Prostate gland (tissue), 2 donors: ENCODE data around the gene CXorf38. TPM values are rescaled to one million over a fixed set of nuclear protein-coding genes. Genes with fewer than 3 reads are reported as not detected.

ENCODE experiments used
- DNase-seq: peaks from one replicate; pipeline ENCODE4 v3.0.0-alpha.2; 2019; ENCODE audit warnings: low spot score
- H3K27ac ChIP-seq, 2 donors: fragments of 200-600 bp; sonication (generic); 2 replicates each; pipeline ENCODE4 v1.5.1; 2017 to 2019
- H3K27me3 ChIP-seq: fragments of 200-600 bp; sonication (generic); replicated peaks from 2 replicates; pipeline ENCODE4 v1.5.1; 2019; ENCODE audit not compliant: insufficient read depth
- H3K36me3 ChIP-seq, 2 donors: fragments of 200-600 bp; sonication (generic); 1 replicate in 1 of 2; 2 replicates in 1 of 2; pipeline versions ENCODE4 v1.5.1 to v1.8.1; 2017 to 2019
- H3K4me1 ChIP-seq: fragments of 200-600 bp; sonication (generic); replicated peaks from 2 replicates; pipeline ENCODE4 v1.5.1; 2019
- H3K4me3 ChIP-seq, 2 donors: fragments of 200-600 bp; sonication (generic); 2 replicates each; pipeline ENCODE4 v1.5.1; 2017 to 2019
- H3K9me3 ChIP-seq: fragments of 200-600 bp; sonication (generic); 2 replicates; pipeline ENCODE4 v1.5.1; 2017
- CTCF ChIP-seq, 4 experiments: fragments of 200-600 bp in 2 of 4; fragments of 450-650 bp in 2 of 4; sonication (generic) in 2 of 4; IDR thresholded peaks; 1 replicate in 3 of 4; 2 replicates in 1 of 4; pipeline ENCODE4 v1.5.1; 2016 to 2019; ENCODE audit warnings: antibody characterized with exemption in 4 of 4, mild to moderate bottlenecking in 2 of 4, moderate library complexity in 2 of 4
- POLR2A ChIP-seq: fragments of 450-650 bp; IDR thresholded peaks from one replicate; pipeline ENCODE4 v1.6.1; 2016; ENCODE audit warnings: antibody characterized with exemption, mild to moderate bottlenecking
- POLR2AphosphoS5 ChIP-seq: sonication (generic); formaldehyde crosslinking; IDR thresholded peaks from one replicate; pipeline ENCODE4 v1.6.1; 2017; ENCODE audit warnings: antibody characterized with exemption
- WGBS: methylation state at CpG from one replicate; pipeline ENCODE4 v1.1.5; 2018; 5-methylcytosine and 5-hydroxymethylcytosine counted together
- intact Hi-C: fragments of 100-400 bp; cut with DNase I; formaldehyde crosslinking; loops from one replicate; pipeline ENCODE4 v1.14.2; 2022
- total RNA-seq, 2 donors: library from RNA; depleted of rRNA; stranded (reverse); fragments of >200 nt; gene quantifications; one replicate each; pipeline ENCODE4 v1.1.0, GENCODE V29; 2016

Gene CXorf38
- total RNA-seq, 2 donors from 2014 or later: 12.4 to 15.1 TPM

GRCh38 chrX:40637687-40638086 is 9.7 kb downstream of the CXorf38 start:
- no peak for TF ChIP-seq POLR2AphosphoS5
- no peak overlapping the region for H3K27ac ChIP-seq
- H3K9me3 ChIP-seq: no peaks in the 10 kb centered on the region
- H3K4me3 ChIP-seq: no peak overlapping the region
- no peaks in the 10 kb centered on the region for H3K36me3 ChIP-seq
- WGBS: 82% methylated on average over 3 of the region's 3 CpGs
- no peak for DNase-seq
- H3K4me1 ChIP-seq: no peaks in the 10 kb centered on the region
- intact Hi-C loops: no loop called here
- H3K27me3 ChIP-seq: no peaks in the 10 kb centered on the region

DNA sequence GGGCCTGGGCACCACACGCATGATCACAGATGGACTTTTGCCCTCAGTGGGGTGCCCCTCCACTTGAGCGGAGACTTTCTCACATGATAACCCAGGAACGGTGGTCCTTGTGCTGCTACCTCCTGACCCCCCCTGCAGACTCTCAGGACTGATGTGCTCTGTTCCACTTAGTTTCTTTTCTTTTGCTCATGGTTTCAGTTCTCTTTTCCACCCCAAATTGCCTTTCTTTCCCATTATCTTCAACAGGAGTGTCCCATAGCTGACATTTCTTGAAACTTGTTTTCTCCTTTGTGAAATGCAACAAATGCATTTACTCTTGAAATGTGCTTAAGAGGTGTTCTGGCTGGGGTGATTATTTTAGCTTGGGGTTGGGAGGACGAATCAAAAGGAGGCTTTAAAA is 15.2 kb downstream of the CXorf38 start:
- no peaks in the 10 kb centered on the region for H3K36me3 ChIP-seq
- TF ChIP-seq POLR2AphosphoS5: no peak
- TF ChIP-seq POLR2A: no peak
- TF ChIP-seq CTCF (IDR thresholded peaks at IDR 0.05): no peak
- intact Hi-C loops: no loop called here
- no peak overlapping the region for H3K27ac ChIP-seq
- H3K9me3 ChIP-seq: no peaks in the 10 kb centered on the region
- no peaks in the 10 kb centered on the region for H3K4me1 ChIP-seq
- 91% methylated on average over 3 of the region's 4 CpGs for WGBS
- no peaks in the 10 kb centered on the region for H3K27me3 ChIP-seq
- no peak for DNase-seq
- no peak overlapping the region for H3K4me3 ChIP-seq

DNA sequence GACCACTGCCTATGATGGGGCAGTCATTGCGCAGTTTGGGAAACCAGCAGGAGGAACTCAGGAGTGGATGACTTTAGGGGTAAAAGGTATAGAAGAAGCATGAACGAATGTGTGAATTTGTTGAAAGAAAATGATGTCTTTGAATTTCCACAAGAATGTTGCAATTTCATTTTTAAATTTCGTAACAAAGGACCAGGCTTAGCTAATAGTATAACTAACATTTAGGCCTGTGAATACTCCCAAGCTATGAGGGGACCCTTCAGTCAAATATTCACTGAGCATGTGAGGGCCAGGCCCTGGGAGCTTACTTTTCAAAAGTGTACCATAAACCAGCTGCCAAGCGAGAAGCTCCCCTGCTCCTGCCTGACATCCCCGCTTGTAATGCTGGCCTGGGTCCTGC is 18.9 kb downstream of the CXorf38 start:
- H3K27ac ChIP-seq: no peak overlapping the region
- WGBS: 85% methylated on average over 4 of the region's 5 CpGs
- no peaks in the 10 kb centered on the region for H3K27me3 ChIP-seq
- DNase-seq: no peak
- no peaks in the 10 kb centered on the region for H3K9me3 ChIP-seq
- H3K4me3 ChIP-seq: no peak overlapping the region
- no peak for TF ChIP-seq CTCF (IDR thresholded peaks at IDR 0.05)
- no peak for TF ChIP-seq POLR2A
- TF ChIP-seq POLR2AphosphoS5: no peak
- H3K4me1 ChIP-seq: no peaks in the 10 kb centered on the region
- no peaks in the 10 kb centered on the region for H3K36me3 ChIP-seq
- intact Hi-C loops: no loop called here

GRCh38 chrX:40625294-40625693 is 22.1 kb downstream of the CXorf38 start:
- H3K27ac ChIP-seq: no peak overlapping the region
- no peaks in the 10 kb centered on the region for H3K36me3 ChIP-seq
- DNase-seq: no peak
- WGBS: 95% methylated on average over 4 of the region's 4 CpGs
- no peak overlapping the region for H3K4me3 ChIP-seq
- intact Hi-C loops: no loop called here
- H3K27me3 ChIP-seq: no peaks in the 10 kb centered on the region
- TF ChIP-seq POLR2A (no peak), CTCF (IDR thresholded peaks at IDR 0.05) (no peak), POLR2AphosphoS5 (no peak)
- no peaks in the 10 kb centered on the region for H3K9me3 ChIP-seq
- H3K4me1 ChIP-seq: no peaks in the 10 kb centered on the region

- TF ChIP-seq CTCF (IDR thresholded peaks at IDR 0.05) (no peak), POLR2A (no peak), POLR2AphosphoS5 (no peak)
- intact Hi-C loops: no loop called here
- Histone ChIP-seq H3K9me3 (no peaks in the 10 kb centered on the region), H3K27ac (no peak overlapping the region), H3K4me3 (no peak overlapping the region), H3K27me3 (no peaks in the 10 kb centered on the region), H3K36me3 (no peaks in the 10 kb centered on the region), H3K4me1 (no peaks in the 10 kb centered on the region)
- DNase-seq: no peak
- 56% methylated on average over 1 of the region's 32 CpGs for whole genome bisulfite sequencing
These were observed 23.7 kb downstream of the CXorf38 start for GRCh38 chrX:40623665-40624064.
